ENCODE data around the gene BCAP31.
A peak's percentile ranks its signal among the peaks of the same experiment; 100 is the strongest.
"Not testable (repeated sequence)": the region's sequence is repeated elsewhere in the genome, so short reads cannot be mapped to it uniquely, and the experiment has no call there.

Gene BCAP31

DNA sequence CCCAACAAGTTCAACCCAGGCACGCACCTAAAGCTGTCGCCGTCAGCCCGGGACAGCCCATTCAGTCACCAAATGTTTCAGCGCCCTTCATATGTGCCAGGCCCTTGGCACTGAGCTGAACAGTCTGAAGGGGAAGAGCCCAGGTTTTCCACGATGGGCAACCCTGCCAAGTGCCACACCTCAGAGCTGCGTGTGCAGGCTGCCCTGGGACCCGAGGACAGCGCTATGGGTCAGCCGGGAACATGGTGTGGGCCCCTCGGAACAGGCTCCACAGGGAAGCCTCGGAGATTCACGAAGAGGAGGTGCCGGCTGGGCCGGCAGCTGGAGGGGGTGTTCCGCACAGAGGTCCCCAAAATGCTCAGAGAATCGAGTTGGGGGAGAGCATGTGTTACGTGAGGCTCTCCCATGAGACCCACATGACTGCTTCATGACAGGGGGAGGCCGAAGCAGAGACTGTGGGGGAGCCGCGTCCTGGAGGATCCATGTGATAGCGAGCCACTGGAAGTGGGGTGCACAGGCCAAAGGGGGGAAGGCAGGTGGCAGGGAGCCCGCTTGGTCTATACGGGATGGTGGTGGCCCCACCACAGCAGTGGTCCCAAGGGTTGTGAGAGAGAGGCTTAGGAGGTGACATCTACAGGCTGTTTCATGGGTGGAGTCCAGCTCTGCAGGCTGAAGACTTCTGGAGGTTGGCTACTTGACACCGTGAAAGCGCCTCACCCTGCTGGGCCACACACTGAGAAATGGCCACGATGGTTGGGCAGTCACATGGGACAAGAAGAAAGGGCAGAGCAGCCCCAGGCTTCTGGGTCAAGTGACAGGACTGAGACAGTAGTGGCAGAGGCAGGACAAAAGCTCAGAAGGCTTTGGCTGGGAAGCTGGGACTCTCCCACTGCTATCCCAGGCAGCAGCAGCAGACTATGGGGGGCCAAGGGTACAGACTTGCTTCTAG is 14.2 kb downstream of the BCAP31 start:
- DNase-seq (ENCODE audit: low read depth in 2 of 2), result no peak

- peak in 1 of 2 donors; percentile 40 for DNase-seq (ENCODE audit: low read depth in 2 of 2)
Measured at GRCh38 chrX:153708415-153708814, 15.8 kb downstream of the BCAP31 start.

- DNase-seq (ENCODE audit: low read depth in 2 of 2), result no peak
Measured at GRCh38 chrX:153707406-153707805, 16.8 kb downstream of the BCAP31 start.

DNA sequence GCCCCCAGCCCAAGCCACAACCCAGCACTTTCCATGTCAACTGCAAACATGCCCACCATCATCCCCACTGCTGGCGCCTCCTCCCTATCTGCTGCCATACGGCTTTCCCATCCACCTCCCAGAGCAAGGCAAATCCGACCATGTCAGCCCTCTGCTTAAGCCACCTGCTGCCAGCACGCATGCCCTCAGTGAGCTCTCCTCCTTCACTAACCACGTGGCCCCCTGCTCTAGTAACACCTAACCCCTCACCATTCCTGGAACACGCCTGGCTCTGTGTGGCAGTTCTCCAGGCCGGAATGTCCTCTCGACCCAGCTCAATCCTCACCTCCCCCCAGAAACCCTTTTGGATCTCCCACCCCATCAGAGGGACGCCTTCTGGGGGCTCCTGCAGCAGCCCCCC is 17.4 kb downstream of the BCAP31 start:
- DNase-seq (ENCODE audit: low read depth in 2 of 2), result no peak

- DNase-seq (ENCODE audit: low read depth in 2 of 2), result not testable (repeated sequence)
Measured at GRCh38 chrX:153705403-153706060, 18.7 kb downstream of the BCAP31 start.

DNA sequence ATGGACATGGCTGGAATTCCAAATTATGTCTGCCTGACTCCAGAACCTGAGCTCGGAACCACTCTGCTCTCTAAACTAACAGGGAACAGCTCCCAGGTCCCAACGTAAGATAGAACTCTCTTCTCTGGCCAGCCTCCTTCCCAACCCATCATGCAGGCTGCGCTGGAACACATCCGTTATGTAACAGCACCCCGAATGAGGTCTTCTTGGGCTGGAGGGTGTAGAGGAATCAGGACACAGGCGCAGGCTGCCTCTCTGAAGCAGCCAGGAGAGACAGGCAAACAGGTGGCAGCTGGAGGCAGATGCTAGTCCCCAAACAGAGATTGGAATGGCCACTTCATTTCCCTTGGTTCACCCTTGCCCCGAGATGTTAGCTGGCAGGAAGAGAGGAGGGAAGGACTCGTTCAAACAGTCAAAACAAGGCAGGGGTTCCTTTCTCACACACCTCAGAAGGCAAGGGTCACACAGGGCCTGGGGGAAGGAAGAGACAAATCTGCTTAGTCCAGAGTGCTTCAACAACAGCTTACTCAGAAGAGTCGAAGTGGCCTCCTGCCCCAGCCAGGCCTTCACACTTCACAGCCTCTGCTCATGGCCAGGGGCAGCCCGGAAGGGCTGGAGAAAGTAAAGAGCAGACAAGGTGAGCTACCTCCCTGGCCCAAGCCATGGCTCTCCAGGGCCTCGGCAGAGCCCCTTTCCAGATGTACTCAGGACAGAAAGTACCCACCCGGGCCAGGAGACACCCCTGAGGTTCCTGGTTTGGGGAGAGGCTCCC is 19.4 kb downstream of the BCAP31 start:
- DNase-seq (ENCODE audit: low read depth in 2 of 2), result not testable (repeated sequence)

DNA sequence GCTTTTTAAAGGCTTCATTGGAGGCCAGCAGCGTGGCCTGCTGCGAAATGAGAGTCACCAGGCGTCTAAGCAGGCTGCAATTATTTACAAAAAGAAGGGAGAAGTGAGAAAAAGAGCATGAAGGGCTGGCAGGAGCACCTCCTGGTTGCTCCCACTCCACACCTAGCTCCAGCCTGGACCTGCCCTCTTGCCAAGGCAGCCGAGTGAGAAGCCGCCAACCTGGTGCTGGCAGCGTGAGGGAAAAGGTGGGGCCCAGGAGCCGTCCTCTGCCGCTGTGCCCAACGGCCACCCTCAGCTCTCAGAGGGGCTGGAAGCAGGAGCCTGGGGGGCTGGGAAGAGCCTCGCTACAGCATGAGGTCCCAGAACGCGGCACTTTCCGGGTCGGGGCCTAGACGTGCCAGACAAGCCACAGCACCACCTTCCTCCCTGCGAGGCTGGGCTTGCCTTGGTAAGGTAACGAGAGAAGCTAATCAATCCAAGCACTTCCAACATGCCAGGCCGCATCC is 20.1 kb downstream of the BCAP31 start:
- DNase-seq (ENCODE audit: low read depth in 2 of 2), result no peak

DNA sequence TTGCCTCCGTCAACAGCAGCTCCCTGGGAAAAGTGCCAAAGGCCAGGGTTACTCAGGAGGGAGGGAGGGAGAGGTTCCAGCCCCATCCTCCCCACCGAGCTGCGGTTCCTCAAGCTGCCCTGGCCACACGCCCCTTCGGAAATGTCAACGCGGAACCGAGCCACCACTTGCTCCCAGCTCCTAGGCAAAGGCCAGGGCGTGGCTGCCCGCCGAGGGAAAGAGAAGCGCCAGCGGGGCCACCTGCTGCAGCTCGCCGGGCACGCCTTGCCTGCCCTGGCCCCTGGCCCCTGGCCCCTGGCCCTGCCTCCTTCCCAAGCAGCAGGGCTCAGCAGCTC is 21.2 kb downstream of the BCAP31 start:
- no peak for DNase-seq (ENCODE audit: low read depth in 2 of 2)

DNA sequence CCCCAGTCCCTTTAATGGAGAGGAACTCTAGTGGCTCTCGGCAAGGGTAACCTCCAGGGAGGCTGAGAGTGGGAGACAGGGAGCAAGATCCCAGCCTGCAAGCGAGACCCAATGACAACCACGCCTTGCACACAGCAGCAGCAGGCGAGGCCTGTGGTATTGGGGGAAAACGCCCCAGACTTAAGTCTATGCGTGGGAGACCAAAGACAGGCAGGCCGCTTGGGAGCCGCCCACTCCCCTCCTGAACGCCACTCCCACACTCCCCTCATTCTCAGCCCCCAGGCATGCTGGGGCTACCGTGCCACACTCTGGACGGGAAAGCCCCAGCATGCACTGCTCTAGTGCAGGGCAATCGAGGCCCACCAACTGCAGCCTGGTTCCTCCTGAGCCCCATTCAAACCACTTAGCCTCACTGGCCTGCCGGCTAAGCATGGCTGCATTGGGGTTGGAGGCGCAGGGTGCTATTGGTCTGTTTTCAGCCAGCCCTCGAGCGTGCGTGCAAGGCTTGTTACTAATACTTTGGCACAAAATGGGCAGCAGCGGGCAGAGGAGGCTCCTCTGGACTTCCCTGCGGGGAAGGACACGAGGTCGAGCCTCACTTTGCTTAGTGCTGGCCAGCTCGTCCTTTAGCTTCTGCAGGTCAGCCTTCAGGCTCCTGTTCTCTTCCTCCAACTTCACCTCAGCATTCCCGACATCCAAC is 21.7 kb downstream of the BCAP31 start:
- no peak for DNase-seq (ENCODE audit: low read depth in 2 of 2)

- no peak for DNase-seq (ENCODE audit: low read depth in 2 of 2)
Measured at GRCh38 chrX:153701706-153702105, 22.5 kb downstream of the BCAP31 start.

GRCh38 chrX:153700967-153701366 is 23.2 kb downstream of the BCAP31 start:
- no peak for DNase-seq (ENCODE audit: low read depth in 2 of 2)

GRCh38 chrX:153700376-153700945 is 23.7 kb downstream of the BCAP31 start:
- no peak for DNase-seq (ENCODE audit: low read depth in 2 of 2)

DNA sequence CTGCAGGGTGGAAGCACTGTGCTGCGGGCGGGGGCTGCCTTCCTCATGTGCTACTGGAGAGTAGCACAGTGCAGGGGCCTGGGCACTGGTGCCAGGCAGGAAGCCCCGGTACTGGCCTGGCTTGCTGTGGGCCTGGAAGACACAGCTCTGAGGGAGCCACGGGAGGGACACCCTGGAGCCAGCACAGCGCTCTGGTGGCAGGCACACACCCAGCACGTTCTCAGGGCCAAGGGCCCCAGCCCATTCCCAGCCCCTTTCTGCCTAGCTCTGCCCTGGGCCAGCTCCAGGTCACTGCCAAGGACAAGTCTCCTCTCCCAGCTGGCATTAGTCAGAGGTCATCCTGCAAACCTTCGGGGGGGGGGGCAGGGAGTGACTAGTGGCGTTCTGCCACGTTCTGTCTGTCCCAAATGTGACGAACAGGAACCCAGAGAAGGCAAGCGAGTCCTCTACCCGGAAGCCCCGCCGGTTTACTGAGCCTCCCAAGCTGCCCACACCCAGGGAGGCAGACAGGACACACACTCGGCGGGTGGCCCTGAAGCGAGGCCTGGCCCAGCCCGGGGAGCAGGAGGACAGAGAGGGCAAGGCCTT is 24.3 kb downstream of the BCAP31 start:
- not testable (repeated sequence) for DNase-seq (ENCODE audit: low read depth in 2 of 2)

DNA sequence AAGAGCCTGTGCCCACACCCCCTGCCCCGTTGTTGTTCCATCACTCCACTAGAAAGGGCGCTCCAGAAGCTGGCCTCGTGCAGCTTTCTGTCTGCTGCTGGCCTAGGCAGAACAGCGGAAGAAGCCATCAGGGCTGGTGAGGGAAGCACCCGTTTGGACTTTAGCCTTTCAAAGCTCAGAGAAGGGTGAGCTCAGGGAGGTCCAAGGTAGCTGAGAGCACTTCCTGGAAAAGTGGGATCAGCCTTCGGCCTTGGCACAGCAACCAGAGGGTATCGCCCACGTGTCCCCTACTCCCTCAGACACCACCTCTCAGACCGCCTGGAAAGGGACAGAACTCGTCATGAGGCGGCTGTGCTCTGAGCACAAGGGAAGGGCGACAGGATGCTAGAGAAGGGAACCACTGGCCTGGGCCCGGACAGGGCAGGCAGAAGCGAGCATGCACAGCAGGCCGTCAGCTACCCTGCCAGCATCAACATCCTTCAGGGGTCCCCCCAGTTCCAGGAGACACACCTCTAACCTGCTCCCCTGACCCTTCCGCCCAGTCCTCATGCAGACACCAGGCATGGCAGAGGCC is 24.9 kb downstream of the BCAP31 start:
- not testable (repeated sequence) for DNase-seq (ENCODE audit: low read depth in 2 of 2)

DNA sequence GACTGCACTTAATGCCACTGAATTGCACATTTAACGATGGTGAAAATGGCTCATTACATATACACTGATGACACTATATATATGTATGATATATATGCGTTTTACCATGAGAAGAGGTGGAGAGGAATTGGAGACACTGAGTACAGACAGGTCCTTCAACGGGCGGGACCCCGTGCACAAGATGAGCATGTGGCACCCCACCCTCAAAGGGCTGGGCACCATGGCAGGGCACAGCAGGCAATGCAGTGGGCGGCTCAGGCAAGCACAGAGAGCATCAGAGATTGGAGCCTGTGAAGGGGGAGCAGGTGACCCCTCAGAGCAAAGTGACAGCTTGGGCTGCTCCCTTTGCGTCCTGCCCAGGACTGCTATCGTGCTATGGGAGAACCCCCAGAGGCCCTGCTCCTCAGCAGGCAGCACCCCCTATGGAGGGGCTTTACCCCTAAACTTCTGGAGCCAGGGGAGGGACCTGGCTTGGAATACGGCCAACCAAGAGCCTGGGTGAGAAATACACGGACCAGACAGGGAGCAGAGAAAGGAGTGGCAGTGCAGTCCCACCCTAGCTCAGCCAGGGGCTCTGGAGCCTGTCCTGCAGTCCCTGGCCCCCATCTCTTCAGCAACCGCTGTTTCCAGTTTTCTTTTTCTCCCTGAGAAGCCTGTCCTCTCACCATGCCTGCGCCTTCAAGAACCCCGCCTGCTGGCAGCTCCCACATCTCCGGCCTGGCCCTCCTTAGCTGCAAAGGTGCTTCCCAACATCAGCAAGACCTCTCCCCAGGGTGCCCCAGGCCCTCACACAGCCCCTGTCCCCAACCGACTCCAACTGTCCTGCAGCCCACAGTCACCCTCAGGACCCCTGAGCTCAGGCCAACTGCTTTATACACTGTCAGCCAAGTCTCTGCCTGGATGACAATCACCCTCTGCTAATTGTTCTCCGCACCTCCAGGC is 26.0 kb downstream of the BCAP31 start:
- no peak for DNase-seq (ENCODE audit: low read depth in 2 of 2)

GRCh38 chrX:153696986-153697722 is 27.0 kb downstream of the BCAP31 start:
- not testable (repeated sequence) for DNase-seq (ENCODE audit: low read depth in 2 of 2)

- not testable (repeated sequence) for DNase-seq (ENCODE audit: low read depth in 2 of 2)
Measured at GRCh38 chrX:153696538-153696937, 27.6 kb downstream of the BCAP31 start.

- DNase-seq (ENCODE audit: low read depth in 2 of 2), result no peak
Measured at GRCh38 chrX:153696100-153696499, 28.1 kb downstream of the BCAP31 start.

All from stimulated activated CD4-positive, alpha-beta T cell treated with anti-CD3 and anti-CD28 coated beads, Interleukin-4, amount 100 ng/mL, for 48 hours (primary cell).